GM19468 (cell line): ENCODE measurements around the gene LAMB2.

Experiments
- ATAC-seq: cut with Tn5 transposase; IDR thresholded peaks from one replicate; pipeline ENCODE4 v1.9.1; 2021; ENCODE audit warnings: mild to moderate bottlenecking, moderate library complexity, moderate number of reproducible peaks; ENCODE audit not compliant: unreplicated experiment; ENCODE audit errors: extremely low read depth

Gene LAMB2

GRCh38 chr3:49122022-49122421 is 10.8 kb downstream of the LAMB2 start:
- no peak for ATAC-seq

DNA sequence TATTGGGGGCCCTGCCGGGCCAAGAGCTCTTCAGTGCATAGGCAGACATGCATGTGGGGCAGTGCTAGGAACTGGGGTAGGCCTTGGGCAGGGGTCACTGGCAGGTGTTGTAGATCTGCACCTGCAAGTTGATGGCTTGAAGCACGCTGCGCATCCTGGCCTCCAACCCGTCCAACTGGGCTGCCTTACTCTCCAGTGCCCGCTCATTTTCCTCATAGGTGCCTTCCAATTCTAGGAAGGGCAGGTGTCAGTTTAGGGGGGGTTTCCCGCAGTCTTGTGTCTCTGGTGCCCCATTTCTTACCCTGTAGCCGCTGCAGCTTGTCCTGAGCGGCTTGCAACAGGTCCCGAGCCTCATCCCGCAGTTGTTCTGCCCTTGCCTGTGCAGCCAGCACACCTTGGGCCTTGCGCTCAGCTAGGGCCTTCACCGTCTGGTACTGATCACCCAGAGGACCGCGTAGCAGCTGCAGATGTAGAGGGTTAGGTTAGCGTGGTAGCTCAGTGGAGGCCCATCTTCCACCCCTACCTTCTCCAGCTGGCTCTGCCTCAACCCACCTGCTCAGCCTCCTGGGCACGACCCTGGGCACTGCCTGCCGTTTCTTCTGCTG is 11.6 kb downstream of the LAMB2 start:
- ATAC-seq = no peak

DNA sequence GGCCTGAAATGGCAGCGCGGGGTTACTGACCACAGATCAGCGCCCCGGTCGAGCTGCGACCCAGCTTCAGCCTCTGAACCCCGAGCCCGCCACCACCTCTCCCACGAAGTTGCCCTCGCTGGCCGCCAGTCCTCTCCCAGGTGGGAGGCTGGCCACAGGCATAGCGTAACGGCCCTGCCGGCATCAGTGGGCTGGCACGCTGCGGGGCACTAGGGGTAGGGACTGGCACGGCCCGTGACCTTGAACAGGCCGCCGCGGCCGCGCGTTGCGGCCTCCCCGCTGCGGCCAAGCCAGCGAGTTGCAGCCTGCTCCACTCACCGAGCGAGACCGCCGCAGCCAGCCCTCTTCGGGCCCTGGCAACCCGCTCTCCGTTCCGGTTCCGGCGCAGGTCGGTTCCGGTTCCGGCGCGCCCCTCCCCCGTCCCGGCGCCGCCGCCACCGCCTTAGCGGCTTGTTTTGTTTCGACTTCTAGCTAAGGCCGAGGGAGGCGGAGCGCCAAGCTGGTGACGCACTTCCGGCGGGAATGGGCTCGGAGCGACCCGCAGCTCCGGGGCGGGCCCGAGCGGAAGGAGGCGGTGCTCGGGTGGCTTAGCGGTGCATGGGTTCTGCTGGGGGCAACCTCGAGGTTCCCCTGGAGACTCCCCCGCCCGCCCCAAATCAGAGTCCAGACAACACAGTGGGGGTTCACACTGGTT is 12.3 kb downstream of the LAMB2 start, which contains the start of gene USP19:
TSS of gene USP19 (minus strand) at position 386 of the 694 bp plus-strand sequence. CDS start 1,678 bp downstream, outside the sequence.
- peak; percentile 31 for ATAC-seq

- no peak for ATAC-seq
Observed at GRCh38 chr3:49120096-49120437, 12.8 kb downstream of the LAMB2 start.

- ATAC-seq = no peak
Observed at GRCh38 chr3:49119439-49119838, 13.4 kb downstream of the LAMB2 start.

- ATAC-seq = no peak
Observed at GRCh38 chr3:49119036-49119435, 13.8 kb downstream of the LAMB2 start.

DNA sequence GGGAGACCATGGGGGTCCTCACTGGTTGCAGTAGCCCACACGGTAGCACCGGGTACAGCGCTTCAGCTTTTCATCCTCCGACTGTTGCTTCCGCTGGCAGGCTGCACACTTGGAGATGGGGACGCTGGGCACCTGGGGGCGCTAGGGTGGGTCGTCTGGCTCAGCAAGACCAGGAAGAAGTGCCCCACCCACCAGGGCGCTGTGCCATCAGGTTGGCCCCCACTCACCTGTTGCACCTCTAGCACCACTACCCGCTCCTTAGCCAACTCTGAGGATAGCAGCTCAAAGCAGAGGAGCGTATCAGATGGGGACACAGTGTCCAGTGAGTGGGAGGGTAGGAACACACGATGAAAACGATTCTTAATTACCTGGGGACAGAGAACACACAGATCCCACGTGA is 20.6 kb downstream of the LAMB2 start:
- ATAC-seq = no peak

GRCh38 chr3:49111347-49111746 is 21.5 kb downstream of the LAMB2 start:
- ATAC-seq = no peak

DNA sequence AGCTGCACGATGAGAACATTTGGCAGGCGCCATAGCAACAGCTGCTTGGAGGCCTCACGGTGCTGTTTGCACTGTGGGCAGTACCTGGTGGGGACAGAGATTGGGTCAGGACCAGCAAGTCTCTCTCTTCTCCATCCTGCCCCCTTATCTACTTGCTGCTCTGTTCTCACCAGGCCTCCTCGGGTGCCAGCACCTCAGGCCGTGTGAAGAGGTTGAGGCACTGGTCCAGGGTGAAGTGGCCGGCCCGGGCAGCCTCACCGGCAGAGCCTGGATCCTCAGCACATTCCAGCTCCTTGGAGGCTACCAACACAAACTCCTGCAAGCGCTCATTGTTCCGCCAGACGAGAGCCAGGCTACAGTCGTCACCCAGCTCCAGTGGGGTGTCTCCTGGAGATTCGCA is 22.1 kb downstream of the LAMB2 start:
- ATAC-seq = no peak

GRCh38 chr3:49108346-49108745 is 24.5 kb downstream of the LAMB2 start:
- ATAC-seq = no peak

- peak; percentile 33 for ATAC-seq
Observed at GRCh38 chr3:49104427-49105291, 28.2 kb downstream of the LAMB2 start, which contains the start of gene QARS1. QARS1 (minus strand) TSS chr3:49104757; CDS start chr3:49104733, 24 bp downstream.

DNA sequence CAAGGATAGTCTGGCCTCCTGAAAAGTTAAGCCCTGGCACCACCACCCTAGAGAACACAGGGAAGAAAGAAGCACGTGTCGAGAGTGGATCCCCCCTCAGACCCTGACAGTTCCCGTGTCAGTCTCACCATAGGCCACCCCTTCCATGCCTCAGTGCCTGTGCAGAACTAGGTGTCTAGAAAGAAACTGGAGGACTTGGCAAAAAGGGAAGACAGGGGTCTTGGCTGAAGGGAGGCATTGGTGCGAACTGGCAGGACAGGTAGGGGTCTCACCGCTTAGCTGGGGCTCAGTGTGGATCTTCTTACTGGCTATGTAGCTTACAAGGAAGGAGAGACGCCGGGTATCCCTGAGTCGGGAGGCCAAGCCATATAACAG is 28.8 kb downstream of the LAMB2 start:
- ATAC-seq = no peak

GRCh38 chr3:49100046-49100615 is 32.7 kb downstream of the LAMB2 start:
- no peak for ATAC-seq

DNA sequence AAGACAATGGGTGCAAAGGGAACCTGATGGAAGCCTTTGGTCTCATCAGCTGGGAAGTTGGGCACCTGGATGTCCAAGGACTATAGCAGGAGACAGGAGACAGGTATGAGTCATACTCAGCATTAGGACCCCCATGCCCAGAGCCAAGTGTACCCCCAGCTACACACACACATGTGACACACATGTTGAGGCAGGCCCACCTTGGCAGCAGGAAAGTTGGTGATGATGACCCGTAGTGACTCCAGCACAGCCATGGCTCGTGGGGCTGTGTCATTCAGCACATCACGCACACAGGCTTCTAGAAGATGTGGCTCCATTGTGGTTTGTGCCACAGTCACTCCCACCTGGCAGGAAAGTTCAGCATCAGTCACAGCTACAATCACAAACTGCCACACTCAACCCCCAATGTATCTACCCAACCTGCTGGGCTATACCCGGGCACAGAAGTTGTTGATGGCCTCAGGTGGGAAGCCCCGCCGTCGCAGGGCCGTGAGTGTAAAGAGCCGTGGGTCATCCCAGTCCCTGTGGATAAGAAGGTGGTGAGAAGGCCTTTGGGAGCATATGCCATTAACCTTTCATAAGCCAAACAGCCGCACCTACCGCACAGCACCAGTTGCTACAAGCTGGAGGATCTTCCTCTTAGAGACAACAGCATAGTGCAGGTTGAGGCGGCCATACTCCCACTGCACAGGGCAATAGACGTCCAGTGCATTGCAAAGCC is 33.8 kb downstream of the LAMB2 start:
- ATAC-seq = no peak

- no peak for ATAC-seq
Observed at GRCh38 chr3:49098429-49098828, 34.4 kb downstream of the LAMB2 start.

GRCh38 chr3:49093853-49094767 is 38.7 kb downstream of the LAMB2 start, which contains the start of gene QRICH1:
QRICH1 (minus strand) TSS chr3:49094071; CDS start chr3:49077017, 17,054 bp downstream.
- ATAC-seq = peak; percentile 66

DNA sequence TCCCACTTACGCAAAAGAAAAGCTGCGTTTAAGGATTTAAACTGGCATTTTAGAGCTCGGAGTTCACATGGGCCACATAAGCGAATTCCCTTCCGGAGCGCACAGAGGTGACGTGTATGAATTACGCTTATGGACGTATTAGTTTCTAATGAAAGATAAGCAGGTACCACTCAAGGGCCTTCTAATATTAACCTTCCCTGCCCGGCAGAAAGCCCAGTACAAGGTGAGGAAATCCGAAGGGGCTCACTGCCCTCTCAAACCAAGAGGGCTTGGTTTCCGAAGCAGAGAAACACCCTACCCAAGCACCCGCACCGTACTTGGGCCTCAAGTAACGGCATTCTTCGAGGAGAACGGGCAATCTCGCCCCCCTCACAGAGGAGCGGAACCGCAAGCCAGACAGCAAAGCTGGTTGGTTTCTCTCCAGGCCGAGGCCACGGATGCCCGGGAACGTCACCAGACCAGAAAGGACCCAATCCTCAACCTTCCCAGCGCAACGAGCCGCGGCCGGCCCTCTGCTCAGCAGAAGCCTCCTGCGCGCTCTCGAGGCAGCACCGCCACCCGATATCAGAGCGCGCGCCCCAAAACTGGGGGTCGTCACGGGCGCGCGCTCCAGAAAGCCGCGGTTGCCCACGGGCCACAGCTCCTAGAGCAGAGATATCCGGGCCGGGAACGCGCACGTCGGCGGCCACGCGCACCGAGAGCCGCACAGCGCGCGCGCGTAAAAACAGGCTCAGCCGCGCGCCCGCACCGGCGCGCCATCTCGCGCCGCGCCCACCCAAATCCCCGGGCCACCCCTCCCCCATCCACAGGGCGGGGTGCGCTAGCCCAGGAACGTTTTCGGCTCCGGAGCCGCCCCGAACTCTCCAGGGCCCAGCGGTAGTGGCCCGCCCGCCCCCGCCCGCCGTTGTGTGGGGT is 39.7 kb downstream of the LAMB2 start:
- peak; percentile 21 for ATAC-seq

DNA sequence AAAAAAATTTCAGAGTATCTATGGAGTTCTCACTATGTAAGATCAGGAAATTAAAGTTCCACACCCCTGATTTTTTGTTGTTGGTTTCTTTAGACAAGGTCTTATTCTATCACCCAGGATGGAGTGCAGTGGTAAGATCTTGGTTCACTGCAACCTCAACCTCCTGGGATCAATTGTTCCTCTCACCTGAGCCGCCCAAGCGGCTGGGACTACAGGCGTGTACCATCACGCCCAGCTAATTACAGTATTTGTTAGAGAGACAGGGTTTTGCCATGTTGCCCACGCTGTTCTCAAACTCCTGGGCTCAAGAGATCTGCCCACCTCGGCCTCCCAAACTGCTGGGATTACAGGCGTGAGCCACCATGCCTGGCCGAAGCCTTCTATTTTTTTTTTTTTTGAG is 51.4 kb downstream of the LAMB2 start:
- no peak for ATAC-seq
